ENCODE measurements around the gene PPP4R1.

The PPP4R1 gene

DNA sequence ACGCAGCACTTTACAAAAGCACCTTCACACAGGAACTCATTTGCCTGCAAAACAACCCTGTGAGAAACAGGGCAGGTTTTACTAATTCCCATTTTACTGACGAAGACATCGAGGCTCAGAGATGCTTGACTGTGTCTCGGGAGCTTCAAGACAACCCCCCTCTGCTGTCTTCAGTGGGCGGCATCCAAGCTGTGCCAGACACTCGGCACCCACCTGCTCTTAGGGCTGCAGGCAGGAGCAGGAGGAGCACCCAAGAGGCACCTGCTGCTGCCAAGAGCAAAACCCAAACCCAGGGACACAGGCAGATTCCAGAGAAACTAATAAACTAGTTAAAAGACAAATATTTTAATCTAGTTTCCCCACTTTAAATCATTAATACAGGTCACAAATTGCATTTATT lies 67.9 kb downstream of the PPP4R1 start:
- no peak for DNase-seq (ENCODE audit: low read depth in 2 of 2)

DNA sequence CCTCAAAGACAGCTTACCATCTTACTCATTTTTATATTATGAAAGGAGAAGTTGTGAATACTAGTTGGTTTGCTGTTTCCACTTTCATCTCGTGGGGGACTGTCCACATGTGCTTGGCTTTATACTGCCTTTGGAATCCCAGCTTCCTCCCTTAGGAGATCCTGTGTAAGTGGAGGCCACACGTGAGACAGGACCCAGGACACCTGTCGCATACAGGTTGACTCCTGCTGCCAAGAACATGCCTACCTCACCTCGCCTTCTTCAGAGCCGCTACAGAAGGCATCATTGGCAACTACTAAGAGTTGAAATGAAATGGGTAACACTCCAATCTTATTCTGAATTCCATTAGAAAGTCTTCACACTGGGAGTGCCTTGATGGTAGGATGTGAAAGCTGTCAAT lies 69.3 kb downstream of the PPP4R1 start:
- no peak for DNase-seq (ENCODE audit: low read depth in 2 of 2)

DNA sequence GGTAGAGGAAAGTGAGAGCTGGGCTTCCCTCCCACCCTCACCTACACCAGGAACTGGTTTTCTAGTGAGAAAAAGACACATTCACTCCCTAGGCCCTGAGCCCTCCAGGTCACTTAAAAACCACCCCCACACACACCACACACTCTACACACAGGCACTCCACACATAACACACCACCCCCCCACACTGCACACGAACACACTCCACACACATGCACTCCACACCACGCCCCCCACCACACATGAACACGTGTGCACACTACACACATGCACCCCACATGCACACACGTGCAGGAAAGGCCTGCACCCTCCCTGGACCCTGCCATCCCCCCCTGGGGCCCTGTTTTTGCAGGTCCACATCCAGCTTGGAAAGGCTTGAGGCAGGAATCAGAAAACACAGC lies 71.4 kb downstream of the PPP4R1 start:
- DNase-seq (ENCODE audit: low read depth in 2 of 2): no peak

DNA sequence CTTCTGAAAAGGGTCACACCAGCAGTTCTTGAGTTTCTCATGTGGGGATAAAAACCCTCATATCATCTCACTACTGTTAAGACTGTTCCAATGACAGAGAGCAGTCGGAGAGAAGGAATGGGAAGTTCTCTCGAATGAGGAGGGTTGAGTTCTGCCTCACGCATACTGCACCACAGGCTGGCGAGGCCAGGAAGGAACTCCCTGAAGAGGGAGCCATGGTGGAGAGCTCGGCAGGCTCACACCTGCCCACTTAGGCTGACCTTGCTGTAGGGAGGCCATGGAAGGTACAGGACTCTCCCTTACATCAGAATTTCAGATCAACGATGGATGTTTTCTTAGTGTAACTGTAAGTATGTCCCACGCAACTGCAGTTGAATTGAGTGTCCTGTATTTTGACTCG lies 74.4 kb downstream of the PPP4R1 start:
- DNase-seq (ENCODE audit: low read depth in 2 of 2): no peak

DNA sequence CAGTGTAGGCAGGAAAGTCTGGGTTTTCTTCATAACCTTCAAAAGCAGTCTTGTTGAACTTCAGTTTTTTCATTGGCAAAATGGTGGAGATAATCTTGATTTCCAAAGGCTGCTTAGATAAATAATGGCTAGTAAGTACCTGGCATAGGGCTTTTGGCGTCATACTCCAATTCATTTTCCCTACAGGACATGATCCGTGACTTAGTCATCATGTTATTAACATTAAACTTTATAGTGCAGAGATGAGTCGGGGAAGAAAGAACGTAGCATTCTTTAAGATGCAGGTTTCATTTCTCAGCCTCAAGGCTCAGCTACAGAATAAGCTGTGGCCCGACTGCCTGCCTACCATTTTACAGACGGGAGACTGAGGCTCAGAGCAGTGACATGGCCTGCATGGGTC lies 75.1 kb downstream of the PPP4R1 start:
- DNase-seq (ENCODE audit: low read depth in 2 of 2): no peak

DNA sequence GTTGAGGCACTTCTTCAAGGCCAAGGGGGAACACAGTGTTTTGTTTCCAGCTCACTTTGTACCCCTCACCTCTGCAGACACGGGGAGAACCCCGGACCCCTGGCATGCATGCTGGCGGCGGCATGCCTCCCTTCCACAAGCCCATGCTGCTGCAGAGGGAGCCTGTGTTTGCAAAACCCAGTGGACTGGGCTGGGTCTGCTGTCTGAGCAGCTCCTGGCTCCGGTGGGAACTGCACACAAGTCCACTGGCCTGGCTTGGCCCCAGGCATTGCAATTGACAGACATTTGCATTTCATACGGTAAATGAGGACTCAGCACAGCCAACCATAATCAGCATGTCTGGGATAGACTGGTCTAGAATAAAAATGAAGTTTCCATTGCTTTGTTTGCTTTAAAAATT lies 76.7 kb downstream of the PPP4R1 start:
- DNase-seq (ENCODE audit: low read depth in 2 of 2): no peak

DNA sequence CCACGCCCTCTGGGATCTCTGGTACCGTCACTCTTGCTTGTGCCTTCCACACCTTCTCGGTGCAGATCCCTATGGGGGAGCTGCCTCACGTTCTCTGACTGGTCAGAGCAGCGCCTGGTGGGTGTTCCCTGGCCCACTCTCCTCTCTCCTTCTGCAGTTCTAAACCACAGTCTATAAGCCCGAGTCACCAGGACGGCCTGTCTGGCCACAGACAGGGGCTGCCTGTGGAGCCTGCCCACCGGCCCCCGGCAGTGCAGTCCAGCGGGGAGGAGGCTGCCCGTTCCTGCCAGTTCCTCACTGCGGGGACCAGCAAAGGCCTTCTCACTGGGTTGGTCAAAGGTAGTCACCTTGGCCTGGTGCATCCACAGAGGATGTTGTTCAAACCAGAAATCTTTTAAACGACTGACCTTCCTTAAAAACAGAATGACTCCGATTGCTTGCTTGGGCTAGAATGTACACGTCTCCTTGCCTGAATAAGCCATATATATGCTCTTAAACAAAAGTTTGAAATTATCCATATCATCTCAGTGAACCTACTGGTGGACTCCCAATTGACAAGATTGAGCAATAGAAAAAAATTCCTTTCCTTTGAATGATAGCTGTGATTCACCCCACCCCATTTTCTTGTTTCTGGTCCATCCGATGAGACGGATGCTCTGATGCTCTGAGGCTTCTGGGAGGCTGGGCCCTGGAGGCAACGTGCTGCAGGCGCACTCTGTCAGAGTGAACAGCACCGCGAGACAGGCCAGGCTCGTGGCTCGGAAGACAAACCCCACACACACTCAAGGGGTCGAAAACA lies 77.8 kb downstream of the PPP4R1 start:
- no peak for DNase-seq (ENCODE audit: low read depth in 2 of 2)

DNA sequence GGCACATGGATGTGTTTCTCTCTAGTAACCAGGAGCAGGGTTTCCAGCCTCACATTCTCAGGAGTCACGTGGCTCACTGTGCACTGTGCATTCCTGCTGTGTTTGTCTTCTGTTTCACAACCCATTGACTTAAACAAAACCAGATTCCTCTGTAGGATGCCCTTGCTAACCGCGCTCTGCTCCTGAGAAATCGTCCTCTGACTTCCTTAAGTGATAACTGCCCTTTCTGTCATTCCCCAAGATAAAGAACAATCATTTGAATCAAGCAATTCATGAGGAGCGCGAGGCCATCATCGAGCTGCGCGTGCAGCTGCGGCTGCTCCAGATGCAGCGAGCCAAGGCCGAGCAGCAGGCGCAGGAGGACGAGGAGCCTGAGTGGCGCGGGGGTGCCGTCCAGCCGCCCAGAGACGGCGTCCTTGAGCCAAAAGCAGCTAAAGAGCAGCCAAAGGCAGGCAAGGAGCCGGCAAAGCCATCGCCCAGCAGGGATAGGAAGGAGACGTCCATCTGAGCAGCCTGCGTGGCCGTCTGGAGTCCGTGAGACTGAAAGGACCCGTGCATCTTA lies 78.8 kb downstream of the PPP4R1 start:
- DNase-seq (ENCODE audit: low read depth in 2 of 2): no peak

DNA sequence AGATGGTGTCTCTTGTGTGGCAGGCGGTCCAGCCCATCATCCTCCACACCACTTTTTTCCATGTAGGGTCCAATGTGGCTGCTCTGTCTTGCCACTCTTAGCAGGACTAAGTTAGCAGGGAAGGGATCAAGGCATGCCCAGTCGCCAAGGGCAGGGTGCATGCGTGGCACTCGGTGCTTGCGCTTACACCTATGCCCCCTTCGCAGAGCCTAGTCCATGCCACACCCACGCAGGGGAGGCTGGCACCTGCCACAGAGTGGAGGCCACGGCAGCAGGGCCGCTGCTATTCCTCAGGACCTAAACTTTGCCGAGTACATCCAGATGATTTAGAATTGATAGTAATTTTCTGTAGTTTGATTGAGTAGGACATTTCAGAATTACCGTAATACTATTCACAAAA lies 79.5 kb downstream of the PPP4R1 start:
- no peak for DNase-seq (ENCODE audit: low read depth in 2 of 2)

DNA sequence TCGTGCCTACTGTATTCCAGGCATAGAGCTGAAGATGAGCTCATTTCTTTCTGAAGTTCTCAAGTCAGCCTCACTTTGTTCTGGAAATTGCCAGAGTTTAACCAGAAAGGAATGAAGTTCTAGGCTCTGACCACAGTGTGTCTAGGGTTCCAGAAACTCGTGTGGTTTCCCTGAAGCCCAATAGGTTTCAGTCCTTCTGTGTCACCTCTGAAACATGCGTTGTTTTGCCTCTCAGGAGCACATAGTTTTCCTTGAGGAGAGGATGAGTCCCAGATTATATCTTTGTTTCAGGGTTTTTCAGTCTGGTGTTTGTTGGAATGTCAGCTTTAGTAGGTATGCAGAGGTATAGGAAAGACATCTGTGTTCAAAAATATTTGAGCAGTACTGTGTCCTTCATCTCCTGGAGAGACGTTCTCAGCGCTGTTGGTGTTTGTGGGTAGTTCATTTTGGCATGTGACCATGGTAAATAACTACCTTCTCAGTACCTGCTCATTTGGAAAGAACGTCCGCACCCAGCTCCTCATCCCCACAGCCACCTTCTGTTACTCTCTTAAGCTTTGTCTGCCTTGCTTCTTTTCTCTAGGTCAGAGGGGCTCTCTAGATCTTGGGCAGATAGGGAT lies 82.5 kb downstream of the PPP4R1 start:
- DNase-seq (ENCODE audit: low read depth in 2 of 2): no peak

DNA sequence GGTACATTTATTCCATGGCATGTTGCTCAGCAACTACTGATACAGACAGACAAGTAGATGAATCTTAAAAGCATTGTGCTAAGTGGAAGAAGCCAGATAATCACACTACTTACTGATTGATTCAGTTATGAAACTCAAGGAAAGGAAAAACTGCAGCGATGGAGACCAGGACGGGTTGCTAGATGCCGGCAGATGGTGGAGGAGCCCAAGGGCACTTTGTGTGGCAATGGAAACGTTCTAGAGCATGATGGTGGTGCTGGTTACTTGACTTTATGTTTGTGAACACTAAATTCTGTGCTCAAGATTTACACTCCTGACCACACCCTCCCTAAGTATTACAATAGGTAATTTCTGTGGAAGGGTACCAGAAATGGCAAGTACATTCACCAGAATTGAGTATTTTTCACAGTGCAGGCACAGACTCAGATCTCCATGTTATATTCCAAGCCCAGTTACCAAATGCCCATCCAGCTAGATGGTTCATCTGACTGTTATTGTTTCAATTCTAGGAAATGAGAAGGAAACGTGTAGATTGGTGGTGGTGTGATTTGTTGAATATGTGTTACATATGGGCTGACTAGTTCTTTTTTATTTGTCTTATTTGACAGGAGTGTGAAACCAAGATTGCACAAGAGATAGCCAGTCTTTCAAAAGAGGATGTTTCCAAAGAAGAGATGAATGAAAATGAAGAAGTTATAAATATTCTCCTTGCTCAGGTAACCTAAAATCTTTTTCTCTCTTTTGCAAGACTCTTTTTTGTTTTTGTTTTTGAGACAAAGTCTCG lies 83.9 kb downstream of the PPP4R1 start:
- no peak for DNase-seq (ENCODE audit: low read depth in 2 of 2)

DNA sequence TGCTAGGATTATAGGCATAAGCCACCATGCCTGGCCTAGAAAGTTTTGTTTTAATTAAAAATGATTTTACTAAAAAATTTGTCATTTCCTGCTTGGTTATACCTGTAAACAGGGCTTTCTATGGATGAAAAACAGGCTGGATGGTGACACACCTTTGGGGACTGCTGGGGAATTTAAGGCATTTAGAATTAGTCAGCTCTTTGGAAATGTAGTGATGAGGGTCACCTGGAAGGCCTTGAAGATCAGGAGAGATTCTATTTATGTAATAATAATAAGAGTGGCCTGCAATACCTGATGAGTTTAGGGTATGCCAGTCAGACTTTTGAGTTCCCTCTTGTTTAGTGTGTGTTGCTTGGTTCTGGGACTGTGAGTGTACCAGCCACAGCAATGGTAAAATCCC lies 87.9 kb downstream of the PPP4R1 start:
- DNase-seq (ENCODE audit: low read depth in 2 of 2): no peak

DNA sequence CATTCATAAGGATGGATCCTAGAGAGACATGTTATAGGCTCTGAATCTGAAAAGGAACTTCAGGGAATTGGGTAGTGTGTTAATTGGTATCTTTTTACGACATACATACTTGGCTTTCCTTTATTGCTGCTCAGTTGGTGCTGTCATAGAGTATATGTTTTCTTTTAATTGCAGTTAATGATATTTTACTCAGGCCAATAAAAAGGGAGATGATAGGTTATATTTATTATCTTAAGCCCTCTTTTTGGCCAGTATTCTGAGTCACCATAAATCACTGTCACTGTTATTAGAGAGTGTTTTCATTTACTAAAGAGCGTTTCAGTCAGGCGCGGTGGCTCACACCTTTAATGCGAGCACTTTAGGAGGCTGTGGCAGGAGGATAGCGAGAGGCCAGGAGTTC lies 91.4 kb downstream of the PPP4R1 start:
- no peak for DNase-seq (ENCODE audit: low read depth in 2 of 2)

DNA sequence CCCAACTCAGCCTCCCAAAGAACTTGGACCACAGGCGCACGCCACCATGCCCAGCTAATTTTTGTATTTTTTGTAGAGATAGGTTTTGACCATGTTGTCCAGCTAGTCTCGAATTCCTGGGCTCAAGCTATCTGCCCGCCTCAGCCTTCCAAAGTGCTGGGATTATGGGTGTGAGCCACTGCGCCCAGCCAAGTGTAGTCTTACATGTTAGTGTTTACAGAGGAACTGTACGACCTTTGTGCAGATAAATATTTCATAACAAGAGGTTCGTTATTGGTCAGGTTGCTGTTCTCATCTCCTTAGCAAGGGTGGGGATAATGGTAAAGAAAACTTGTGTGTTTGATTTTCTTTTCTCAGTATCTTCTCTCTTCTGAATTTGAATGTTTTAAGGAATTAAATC lies 92.6 kb downstream of the PPP4R1 start:
- DNase-seq (ENCODE audit: low read depth in 2 of 2): no peak

DNA sequence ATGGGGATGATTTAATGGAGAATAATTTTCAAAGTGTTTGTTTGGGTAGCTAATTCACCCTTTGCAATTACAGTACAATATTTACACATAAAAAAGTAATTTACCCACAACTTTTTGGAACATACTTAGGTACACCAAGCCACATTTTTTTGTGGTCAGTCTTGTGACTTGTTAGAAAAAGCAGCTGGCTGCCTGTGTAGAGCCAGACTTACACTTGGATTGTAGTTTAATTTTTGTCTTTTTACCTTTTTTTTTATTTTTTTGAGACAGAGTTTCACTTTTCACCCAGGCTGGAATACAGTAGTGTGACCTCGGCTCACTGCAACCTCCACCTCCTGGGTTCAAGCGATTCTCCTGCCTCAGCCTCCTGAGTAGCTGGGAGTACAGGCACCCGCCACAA lies 93.7 kb downstream of the PPP4R1 start:
- no peak for DNase-seq (ENCODE audit: low read depth in 2 of 2)

DNA sequence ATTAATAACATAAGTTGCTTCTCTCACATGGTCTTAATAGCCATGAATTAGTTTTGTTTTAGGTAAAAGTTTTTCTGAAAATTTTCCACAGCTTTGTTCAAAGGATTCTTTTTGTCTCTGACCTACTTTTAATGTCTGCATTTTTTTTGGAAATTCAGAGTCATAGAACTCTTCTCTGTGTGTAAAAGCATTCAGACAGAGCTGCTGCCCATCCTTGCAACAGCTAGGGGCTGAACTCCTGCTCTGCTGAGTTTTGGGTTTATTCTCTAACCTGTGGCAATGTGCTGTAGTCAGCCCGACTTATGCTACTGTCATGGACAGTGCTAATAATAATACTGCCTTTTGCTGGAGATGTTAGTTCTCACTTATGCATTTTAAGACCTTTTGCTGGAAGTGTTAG lies 95.0 kb downstream of the PPP4R1 start:
- no peak for DNase-seq (ENCODE audit: low read depth in 2 of 2)

DNA sequence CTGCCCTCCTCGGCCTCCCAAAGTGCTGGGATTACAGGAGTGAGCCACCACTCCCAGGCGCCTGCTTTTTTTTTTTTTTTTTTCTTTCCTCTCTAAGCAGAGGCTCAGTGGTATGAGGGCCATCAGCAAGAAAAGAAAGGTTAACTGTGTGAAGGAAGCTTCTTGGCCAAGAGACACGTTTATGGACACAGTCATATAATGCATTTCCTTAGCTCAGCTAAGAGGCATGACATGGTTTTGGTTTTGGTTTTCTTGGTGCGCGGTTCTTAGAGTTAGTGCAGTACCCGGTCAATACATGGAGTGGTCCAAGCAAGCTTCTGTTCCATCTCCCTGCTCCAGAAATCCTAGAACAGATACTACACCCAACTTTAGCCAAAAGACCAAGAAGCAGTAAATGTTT lies 96.5 kb downstream of the PPP4R1 start:
- DNase-seq (ENCODE audit: low read depth in 2 of 2): no peak

DNA sequence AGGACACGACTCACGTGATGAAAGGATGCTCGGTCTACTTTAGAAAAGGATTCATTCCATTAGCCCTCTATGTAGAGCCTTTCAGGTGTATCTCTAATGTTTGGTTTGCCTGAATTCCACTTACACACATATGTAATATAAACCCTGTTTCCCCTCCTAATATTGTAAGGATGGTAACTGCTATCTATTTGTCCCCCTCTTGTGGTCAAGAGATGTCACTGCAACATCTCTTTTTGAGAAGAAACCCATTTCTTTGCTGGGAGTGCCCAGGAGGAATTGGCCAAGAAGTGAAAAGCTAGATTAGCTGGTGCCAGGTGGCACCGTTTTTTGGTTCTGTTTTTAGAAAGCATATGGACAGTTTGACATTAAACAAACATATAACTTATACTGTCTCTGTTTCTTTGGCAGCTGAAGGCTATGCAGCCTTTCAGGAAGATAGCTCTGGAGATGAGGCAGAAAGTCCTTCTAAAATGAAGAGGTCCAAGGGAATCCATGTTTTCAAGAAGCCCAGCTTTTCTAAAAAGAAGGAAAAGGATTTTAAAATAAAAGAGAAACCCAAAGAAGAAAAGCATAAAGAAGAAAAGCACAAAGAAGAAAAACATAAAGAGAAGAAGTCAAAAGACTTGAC lies 97.8 kb downstream of the PPP4R1 start:
- DNase-seq (ENCODE audit: low read depth in 2 of 2): no peak

DNA sequence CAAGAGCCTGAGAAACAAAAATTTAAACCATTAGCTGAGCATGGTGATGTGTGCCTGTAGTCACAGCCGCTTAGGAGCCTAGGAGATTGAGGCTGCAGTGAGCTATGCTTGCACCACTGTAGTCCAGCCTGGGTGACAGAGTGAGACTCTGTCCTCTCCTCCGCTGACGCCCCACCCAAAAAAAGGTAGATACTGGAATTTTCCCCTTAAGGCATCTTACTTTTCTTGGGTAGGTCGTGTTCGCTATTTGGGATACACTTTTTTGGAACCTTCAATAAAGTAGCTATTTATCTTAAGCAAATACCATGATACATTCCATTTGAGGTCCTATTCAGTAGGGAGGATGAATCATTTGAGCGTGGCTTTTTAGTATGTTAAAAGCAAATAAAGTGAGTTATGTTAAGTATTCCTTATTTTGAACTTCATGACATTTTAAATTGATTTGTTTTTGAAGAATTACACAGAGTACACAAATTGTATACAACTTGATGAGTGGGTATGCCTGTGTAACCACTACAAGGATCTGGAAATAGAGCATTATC lies 100.3 kb downstream of the PPP4R1 start:
- no peak for DNase-seq (ENCODE audit: low read depth in 2 of 2)

DNA sequence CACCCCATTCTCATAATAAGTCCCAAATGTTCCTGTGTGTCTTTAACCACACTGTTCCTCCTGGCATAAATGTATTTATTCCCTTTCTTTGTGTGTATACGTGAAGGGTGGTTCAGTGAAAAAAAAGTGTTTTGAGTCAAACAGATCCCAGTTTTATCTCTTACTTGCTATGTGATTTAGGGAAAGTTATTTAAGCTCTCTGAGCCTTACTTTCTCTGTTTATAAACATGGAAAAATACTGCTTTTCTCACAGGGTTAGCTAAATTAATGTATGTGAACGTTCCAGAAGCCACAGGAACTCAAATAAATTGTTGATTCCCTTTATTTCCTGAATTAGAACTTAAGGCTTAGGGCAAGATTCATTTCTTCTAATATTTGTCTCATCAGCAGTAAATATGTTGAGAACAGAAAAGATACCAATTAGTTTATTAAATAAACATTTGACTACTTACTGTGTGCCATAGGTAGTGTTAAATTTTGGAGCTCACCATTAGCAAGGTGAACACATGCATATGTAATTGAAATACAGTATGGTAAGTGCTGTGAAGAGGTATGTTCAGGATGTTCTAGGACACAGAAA lies 105.8 kb downstream of the PPP4R1 start:
- DNase-seq (ENCODE audit: low read depth in 2 of 2): no peak

DNA sequence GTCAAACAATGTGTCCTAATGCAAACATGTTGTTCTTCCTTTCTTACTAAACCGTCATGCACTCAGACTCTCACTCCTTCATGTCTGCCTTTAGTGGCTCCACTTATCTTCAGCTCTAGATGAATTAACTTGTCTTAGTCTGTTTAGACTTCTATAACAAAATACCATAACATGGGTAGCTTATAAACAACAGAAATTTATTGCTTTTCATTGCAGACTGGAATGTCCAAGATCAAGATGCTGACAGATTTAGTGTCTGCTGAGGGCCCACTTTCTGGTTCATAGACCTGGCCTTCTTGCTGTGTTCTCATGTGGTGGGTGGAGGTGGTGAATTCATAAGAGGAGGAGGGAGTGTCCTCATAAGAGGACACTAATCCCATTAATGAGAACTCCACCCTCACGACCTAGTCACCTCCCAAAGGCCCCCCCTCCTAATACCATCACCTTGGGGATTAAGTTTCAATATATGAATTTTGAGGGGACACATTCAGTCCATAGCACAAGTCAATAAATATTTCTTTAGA lies 106.7 kb downstream of the PPP4R1 start:
- DNase-seq (ENCODE audit: low read depth in 2 of 2): no peak

Measured in stimulated activated CD4-positive, alpha-beta T cell treated with anti-CD3 and anti-CD28 coated beads, Interleukin-15, amount 100 ng/mL, for 48 hours (primary cell).